ENCODE measurements around the gene LGALSL.
"Not testable (repeated sequence)": the region's sequence is repeated elsewhere in the genome, so short reads cannot be mapped to it uniquely, and the experiment has no call there.

LGALSL gene

GRCh38 chr2:64442801-64443429, 11.0 kb upstream of the LGALSL start:
- DNase-seq: no peak

GRCh38 chr2:64445970-64446369, 8.0 kb upstream of the LGALSL start:
- DNase-seq: not testable (repeated sequence)

GRCh38 chr2:64447317-64448040, 6.5 kb upstream of the LGALSL start:
- DNase-seq: no peak

GRCh38 chr2:64448041-64448426, 5.9 kb upstream of the LGALSL start:
- no peak for DNase-seq

GRCh38 chr2:64451051-64451450, 2.9 kb upstream of the LGALSL start:
- DNase-seq: no peak

- peak; percentile 8 for DNase-seq
Observed at GRCh38 chr2:64454386-64455332, 697 bp downstream of the LGALSL start.

GRCh38 chr2:64455545-64455944, 1.6 kb downstream of the LGALSL start:
- DNase-seq: no peak

GRCh38 chr2:64456293-64456692, 2.3 kb downstream of the LGALSL start:
- DNase-seq: no peak

GRCh38 chr2:64457524-64457923, 3.6 kb downstream of the LGALSL start:
- no peak for DNase-seq

- DNase-seq: no peak
Observed at GRCh38 chr2:64459575-64459974, 5.6 kb downstream of the LGALSL start.

GRCh38 chr2:64460330-64460729, 6.4 kb downstream of the LGALSL start:
- no peak for DNase-seq

- DNase-seq: no peak
Observed at GRCh38 chr2:64461271-64462058, 7.5 kb downstream of the LGALSL start.

GRCh38 chr2:64462171-64462570, 8.2 kb downstream of the LGALSL start:
- DNase-seq: no peak

GRCh38 chr2:64462940-64463700, 9.2 kb downstream of the LGALSL start:
- DNase-seq: no peak

- DNase-seq: no peak
Observed at GRCh38 chr2:64463781-64464180, 9.8 kb downstream of the LGALSL start.

GRCh38 chr2:64466478-64467085, 12.6 kb downstream of the LGALSL start:
- DNase-seq: no peak

- DNase-seq: no peak
Observed at GRCh38 chr2:64467096-64467843, 13.3 kb downstream of the LGALSL start.

- DNase-seq: no peak
Observed at GRCh38 chr2:64469261-64469660, 15.3 kb downstream of the LGALSL start.

- DNase-seq: no peak
Observed at GRCh38 chr2:64470071-64470470, 16.1 kb downstream of the LGALSL start.

- DNase-seq: no peak
Observed at GRCh38 chr2:64470766-64471295, 16.9 kb downstream of the LGALSL start.

Data from NCI-H510A treated with DMSO at 0.1 percent for 48 hours (cell line).